B cell (primary cell): ENCODE data around the gene CNTNAP2.

Experiments
- EZH2 ChIP-seq: IDR thresholded peaks from 2 replicates; pipeline ENCODE4 v1.6.1; 2012; ENCODE audit warnings: borderline replicate concordance, low read depth, mild to moderate bottlenecking, moderate library complexity, low read length; ENCODE audit not compliant: insufficient read depth, poor library complexity, severe bottlenecking
- TF ChIP-seq, protein P1 (sequence below): fragments of 200-600 bp; IDR thresholded peaks from one replicate; pipeline ENCODE4 v1.8.0; 2022; ENCODE audit warnings: antibody characterized with exemption, mild to moderate bottlenecking

DNA sequence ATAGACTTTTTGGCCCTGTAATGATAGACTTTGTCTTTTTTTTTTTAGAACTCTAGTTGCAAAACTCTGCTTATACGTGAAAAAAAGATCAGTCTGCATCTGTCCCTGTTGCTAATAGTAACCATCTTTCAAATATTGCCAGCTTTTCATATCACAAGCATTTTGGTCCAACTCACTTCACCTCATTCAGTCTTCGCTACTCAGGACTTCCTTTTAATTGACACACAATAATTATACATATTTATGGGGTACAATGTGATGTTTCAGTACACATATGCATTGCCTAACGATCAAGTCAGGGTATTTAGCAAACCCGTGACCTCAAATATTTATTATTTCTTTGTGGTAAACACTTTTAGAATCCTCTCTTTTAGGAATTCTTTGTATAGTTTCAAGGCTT, 1606.9 kb downstream of the CNTNAP2 start:
- TF ChIP-seq, protein P1, sequence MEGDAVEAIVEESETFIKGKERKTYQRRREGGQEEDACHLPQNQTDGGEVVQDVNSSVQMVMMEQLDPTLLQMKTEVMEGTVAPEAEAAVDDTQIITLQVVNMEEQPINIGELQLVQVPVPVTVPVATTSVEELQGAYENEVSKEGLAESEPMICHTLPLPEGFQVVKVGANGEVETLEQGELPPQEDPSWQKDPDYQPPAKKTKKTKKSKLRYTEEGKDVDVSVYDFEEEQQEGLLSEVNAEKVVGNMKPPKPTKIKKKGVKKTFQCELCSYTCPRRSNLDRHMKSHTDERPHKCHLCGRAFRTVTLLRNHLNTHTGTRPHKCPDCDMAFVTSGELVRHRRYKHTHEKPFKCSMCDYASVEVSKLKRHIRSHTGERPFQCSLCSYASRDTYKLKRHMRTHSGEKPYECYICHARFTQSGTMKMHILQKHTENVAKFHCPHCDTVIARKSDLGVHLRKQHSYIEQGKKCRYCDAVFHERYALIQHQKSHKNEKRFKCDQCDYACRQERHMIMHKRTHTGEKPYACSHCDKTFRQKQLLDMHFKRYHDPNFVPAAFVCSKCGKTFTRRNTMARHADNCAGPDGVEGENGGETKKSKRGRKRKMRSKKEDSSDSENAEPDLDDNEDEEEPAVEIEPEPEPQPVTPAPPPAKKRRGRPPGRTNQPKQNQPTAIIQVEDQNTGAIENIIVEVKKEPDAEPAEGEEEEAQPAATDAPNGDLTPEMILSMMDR = no peak
- no peak for TF ChIP-seq EZH2
